Loucy (cell line): ENCODE data around the gene PDK2.

Source experiments
- H2AFZ ChIP-seq: fragments of 200-600 bp; sonication (generic); 2 replicates; pipeline ENCODE4 v1.6.0; 2016; ENCODE audit warnings: antibody characterized with exemption, mild to moderate bottlenecking, low read length, moderate library complexity
- H3F3A ChIP-seq: fragments of 200-600 bp; 2 replicates; pipeline ENCODE4 v1.6.0; 2016; ENCODE audit warnings: antibody characterized with exemption, low read depth, mild to moderate bottlenecking
- H3K27me3 ChIP-seq: fragments of 200-600 bp; sonication (generic); 2 replicates; pipeline ENCODE4 v1.6.1; 2014; ENCODE audit warnings: low read length, mild to moderate bottlenecking; ENCODE audit not compliant: insufficient read depth, poor library complexity, severe bottlenecking
- H3K36me3 ChIP-seq: fragments of 200-600 bp; sonication (generic); 2 replicates; pipeline ENCODE4 v1.6.1; 2016; ENCODE audit warnings: low read length; ENCODE audit not compliant: insufficient read depth
- H3K4me1 ChIP-seq: fragments of 200-600 bp; sonication (generic); 2 replicates; pipeline ENCODE4 v1.5.1; 2014; ENCODE audit warnings: low read length, mild to moderate bottlenecking; ENCODE audit not compliant: insufficient read depth, poor library complexity, severe bottlenecking
- H3K4me2 ChIP-seq: fragments of 200-600 bp; sonication (generic); 2 replicates; pipeline ENCODE4 v1.6.0; 2014; ENCODE audit warnings: antibody characterized with exemption, low read length, low read depth, mild to moderate bottlenecking; ENCODE audit not compliant: poor library complexity, severe bottlenecking
- H3K4me3 ChIP-seq: fragments of 200-600 bp; sonication (generic); 2 replicates; pipeline ENCODE4 v1.5.1; 2014; ENCODE audit warnings: low read length, mild to moderate bottlenecking, mixed read lengths; ENCODE audit not compliant: poor library complexity, severe bottlenecking
- H3K79me2 ChIP-seq: fragments of 200-600 bp; sonication (generic); 2 replicates; pipeline ENCODE4 v1.6.1; 2014; ENCODE audit warnings: low read length; ENCODE audit not compliant: insufficient read depth
- H3K9ac ChIP-seq: fragments of 200-600 bp; sonication (generic); 2 replicates; pipeline ENCODE4 v1.6.0; 2014; ENCODE audit warnings: mild to moderate bottlenecking, low read depth, low read length, moderate library complexity; ENCODE audit not compliant: poor library complexity, severe bottlenecking
- H3K9me2 ChIP-seq: fragments of 200-600 bp; sonication (generic); replicated peaks from 2 replicates; pipeline ENCODE4 v1.6.1; 2016; ENCODE audit warnings: low read depth, low read length, mixed read lengths
- H3K9me3 ChIP-seq: fragments of 200-600 bp; sonication (generic); 2 replicates; pipeline ENCODE4 v1.6.1; 2014; ENCODE audit warnings: mild to moderate bottlenecking, antibody characterized with exemption, low read length, low read depth; ENCODE audit not compliant: insufficient read depth
- H4K20me1 ChIP-seq: fragments of 200-600 bp; sonication (generic); 2 replicates; pipeline ENCODE4 v1.6.0; 2014; ENCODE audit warnings: antibody characterized with exemption, low read length, mild to moderate bottlenecking; ENCODE audit not compliant: insufficient read depth, poor library complexity, severe bottlenecking
- CTCF ChIP-seq: fragments of 200-600 bp; sonication (generic); conservative IDR thresholded peaks from 2 replicates; pipeline ENCODE4 v1.5.1; 2014; ENCODE audit warnings: mild to moderate bottlenecking, antibody characterized with exemption, low read length
- EZH2phosphoT487 ChIP-seq: fragments of 200-600 bp; IDR thresholded peaks from 2 replicates; pipeline ENCODE4 v1.6.1; 2018; ENCODE audit warnings: antibody characterized with exemption, mild to moderate bottlenecking, moderate library complexity, borderline replicate concordance

Gene PDK2

GRCh38 chr17:50055426-50056216 lies 39.5 kb upstream of the PDK2 start, which contains the start of gene ITGA3:
Gene ITGA3, plus strand, starts transcription at chr17:50056110. Its CDS starts 330 bp downstream, at chr17:50056440.
- no peaks in the 10 kb centered on the region for H3F3A ChIP-seq
- no peaks in the 10 kb centered on the region for H3K36me3 ChIP-seq
- H3K9ac ChIP-seq: peak within 1 kb of the TSS; percentile 67
- H3K4me1 ChIP-seq: peaks cover 67% of the 10 kb centered on the region
- peaks cover 5% of the 10 kb centered on the region for H4K20me1 ChIP-seq
- H3K27me3 ChIP-seq: no peaks in the 10 kb centered on the region
- peak within 1 kb of the TSS; percentile 93 for H2AFZ ChIP-seq
- H3K9me2 ChIP-seq: no peaks in the 10 kb centered on the region
- H3K9me3 ChIP-seq: no peaks in the 10 kb centered on the region
- H3K4me3 ChIP-seq: peak within 1 kb of the TSS; percentile 85
- H3K4me2 ChIP-seq: peak within 1 kb of the TSS; percentile 90
- no peak for TF ChIP-seq CTCF
- TF ChIP-seq EZH2phosphoT487: no peak
- peaks cover 13% of the 10 kb centered on the region; the same call in 1 of the 2 replicates for H3K79me2 ChIP-seq

GRCh38 chr17:50056217-50056960 lies 38.8 kb upstream of the PDK2 start:
- H2AFZ ChIP-seq: peak overlapping the region; percentile 93
- no peaks in the 10 kb centered on the region for H3F3A ChIP-seq
- no peaks in the 10 kb centered on the region for H3K9me3 ChIP-seq
- peak overlapping the region; percentile 67 for H3K9ac ChIP-seq
- no peaks in the 10 kb centered on the region for H3K9me2 ChIP-seq
- peaks cover 5% of the 10 kb centered on the region for H4K20me1 ChIP-seq
- H3K4me1 ChIP-seq: peaks cover 59% of the 10 kb centered on the region
- H3K4me3 ChIP-seq: peak overlapping the region; percentile 85
- no peak for TF ChIP-seq EZH2phosphoT487
- peak; percentile 62 for TF ChIP-seq CTCF
- no peaks in the 10 kb centered on the region for H3K36me3 ChIP-seq
- no peaks in the 10 kb centered on the region for H3K27me3 ChIP-seq
- H3K79me2 ChIP-seq: peaks cover 13% of the 10 kb centered on the region; the same call in 1 of the 2 replicates
- H3K4me2 ChIP-seq: peak overlapping the region; percentile 90

- Histone ChIP-seq H3K9me2 (no peaks in the 10 kb centered on the region), H3F3A (no peaks in the 10 kb centered on the region), H3K79me2 (peaks cover 13% of the 10 kb centered on the region; the same call in 1 of the 2 replicates), H3K36me3 (no peaks in the 10 kb centered on the region), H4K20me1 (peaks cover 5% of the 10 kb centered on the region), H3K9me3 (no peaks in the 10 kb centered on the region), H3K4me3 (peak overlapping the region; percentile 85), H3K9ac (peak overlapping the region; percentile 67), H3K4me2 (peak overlapping the region; percentile 90), H3K27me3 (no peaks in the 10 kb centered on the region), H2AFZ (peak overlapping the region; percentile 93), H3K4me1 (peaks cover 54% of the 10 kb centered on the region)
- TF ChIP-seq EZH2phosphoT487 (no peak), CTCF (no peak)
Measured at GRCh38 chr17:50056961-50057330, 38.2 kb upstream of the PDK2 start.
